Activated CD4-positive, alpha-beta T cell treated with anti-CD3 and anti-CD28 coated beads for 4 hours (primary cell): ENCODE data around the gene FUT9.

ENCODE experiments used
- DNase-seq, 2 donors: peaks; one replicate each; pipeline ENCODE4 v3.0.0-alpha.2; 2020

FUT9 gene

GRCh38 chr6:96074006-96074405 is 58.2 kb downstream of the FUT9 start:
- no peak for DNase-seq

- DNase-seq, result no peak
Measured at GRCh38 chr6:96075826-96076225, 60.1 kb downstream of the FUT9 start.

- no peak for DNase-seq
Measured at GRCh38 chr6:96086745-96087144, 71.0 kb downstream of the FUT9 start.

- no peak for DNase-seq
Measured at GRCh38 chr6:96089173-96089572, 73.4 kb downstream of the FUT9 start.

- no peak for DNase-seq
Measured at GRCh38 chr6:96094077-96094476, 78.3 kb downstream of the FUT9 start.

GRCh38 chr6:96099069-96099468 is 83.3 kb downstream of the FUT9 start:
- DNase-seq, result no peak

GRCh38 chr6:96101564-96101963 is 85.8 kb downstream of the FUT9 start:
- DNase-seq, result no peak

GRCh38 chr6:96104910-96105309 is 89.1 kb downstream of the FUT9 start:
- DNase-seq, result no peak

GRCh38 chr6:96110878-96111277 is 95.1 kb downstream of the FUT9 start:
- no peak for DNase-seq

GRCh38 chr6:96116674-96117073 is 100.9 kb downstream of the FUT9 start:
- no peak for DNase-seq

GRCh38 chr6:96124778-96125177 is 109.0 kb downstream of the FUT9 start:
- DNase-seq, result no peak

- no peak for DNase-seq
Measured at GRCh38 chr6:96138406-96138805, 122.6 kb downstream of the FUT9 start.

GRCh38 chr6:96142142-96142541 is 126.4 kb downstream of the FUT9 start:
- DNase-seq, result no peak

GRCh38 chr6:96150431-96150830 is 134.7 kb downstream of the FUT9 start:
- no peak for DNase-seq

- no peak for DNase-seq
Measured at GRCh38 chr6:96151707-96152106, 135.9 kb downstream of the FUT9 start.

- no peak for DNase-seq
Measured at GRCh38 chr6:96152114-96152708, 136.4 kb downstream of the FUT9 start.

- no peak for DNase-seq
Measured at GRCh38 chr6:96153775-96154174, 138.0 kb downstream of the FUT9 start.

- no peak for DNase-seq
Measured at GRCh38 chr6:96156425-96156824, 140.7 kb downstream of the FUT9 start.

GRCh38 chr6:96157018-96157565 is 141.3 kb downstream of the FUT9 start:
- no peak for DNase-seq

- DNase-seq, result no peak
Measured at GRCh38 chr6:96162711-96163120, 146.9 kb downstream of the FUT9 start.

- DNase-seq, result no peak
Measured at GRCh38 chr6:96164802-96165201, 149.0 kb downstream of the FUT9 start.

- DNase-seq, result no peak
Measured at GRCh38 chr6:96171112-96171511, 155.3 kb downstream of the FUT9 start.

- no peak for DNase-seq
Measured at GRCh38 chr6:96184798-96185197, 169.0 kb downstream of the FUT9 start.

- no peak for DNase-seq
Measured at GRCh38 chr6:96186094-96186493, 170.3 kb downstream of the FUT9 start.

- no peak for DNase-seq
Measured at GRCh38 chr6:96186516-96187195, 170.9 kb downstream of the FUT9 start.
